ENCODE data around the gene AP4B1.

Gene AP4B1

GRCh38 chr1:113891631-113892220, 12.9 kb downstream of the AP4B1 start:
- no peak for DNase-seq

- DNase-seq, result no peak
Measured at GRCh38 chr1:113890816-113891215, 13.8 kb downstream of the AP4B1 start.

- no peak for DNase-seq
Measured at GRCh38 chr1:113887402-113888175, 17.0 kb downstream of the AP4B1 start, which contains the start of gene BCL2L15. BCL2L15 (minus strand) TSS chr1:113887581; CDS start chr1:113887375, 206 bp downstream.

- no peak for DNase-seq
Measured at GRCh38 chr1:113886417-113887401, 17.9 kb downstream of the AP4B1 start.

GRCh38 chr1:113881661-113882060, 22.9 kb downstream of the AP4B1 start:
- DNase-seq, result no peak

GRCh38 chr1:113879739-113880038, 24.9 kb downstream of the AP4B1 start:
- no peak for DNase-seq

- no peak for DNase-seq
Measured at GRCh38 chr1:113876176-113876575, 28.4 kb downstream of the AP4B1 start.

GRCh38 chr1:113875714-113876113, 28.9 kb downstream of the AP4B1 start:
- DNase-seq, result no peak

GRCh38 chr1:113874012-113874879, 30.4 kb downstream of the AP4B1 start:
- DNase-seq, result peak in 1 of 2 donors; percentile 45

GRCh38 chr1:113872219-113872935, 32.2 kb downstream of the AP4B1 start:
- peak in 1 of 2 donors; percentile 45 for DNase-seq

- peak; percentile 84 to 89 for DNase-seq
Measured at GRCh38 chr1:113871597-113872113, 32.9 kb downstream of the AP4B1 start, which contains the start of gene PTPN22. PTPN22 (minus strand) TSS chr1:113871712.

- DNase-seq, result peak in 1 of 2 donors; percentile 24
Measured at GRCh38 chr1:113870778-113871177, 33.8 kb downstream of the AP4B1 start.

GRCh38 chr1:113868387-113869083, 36.1 kb downstream of the AP4B1 start:
- no peak for DNase-seq

- no peak for DNase-seq
Measured at GRCh38 chr1:113861641-113862040, 43.0 kb downstream of the AP4B1 start.

GRCh38 chr1:113860891-113861290, 43.7 kb downstream of the AP4B1 start:
- DNase-seq, result no peak

- peak in 1 of 2 donors; percentile 34 for DNase-seq
Measured at GRCh38 chr1:113859478-113860175, 45.0 kb downstream of the AP4B1 start.

- DNase-seq, result no peak
Measured at GRCh38 chr1:113858982-113859381, 45.6 kb downstream of the AP4B1 start.

GRCh38 chr1:113858418-113858817, 46.2 kb downstream of the AP4B1 start:
- no peak for DNase-seq

- no peak for DNase-seq
Measured at GRCh38 chr1:113857776-113858175, 46.8 kb downstream of the AP4B1 start.

- DNase-seq, result no peak
Measured at GRCh38 chr1:113856401-113856790, 48.2 kb downstream of the AP4B1 start.

All from CD4-positive, alpha-beta T cell treated with Interferon alpha-2 for 1 hour (primary cell).